Thyroid gland (tissue), 4 donors: ENCODE data around the gene ATM. TPM values are rescaled to one million over a fixed set of nuclear protein-coding genes. Genes with fewer than 3 reads are reported as not detected.

ENCODE experiments used
- DNase-seq, 2 donors: peaks; one replicate each; pipeline ENCODE4 v3.0.0-alpha.2; 2019
- H3K27ac ChIP-seq, 3 donors: fragments of 200-600 bp; sonication (generic); 1 replicate in 2 of 3; 2 replicates in 1 of 3; pipeline ENCODE4 v1.5.1; 2016 to 2019; ENCODE audit warnings: mild to moderate bottlenecking in 1 of 3, moderate library complexity in 1 of 3
- H3K27me3 ChIP-seq: fragments of 200-600 bp; sonication (generic); one replicate; pipeline ENCODE4 v1.5.1; 2019
- H3K36me3 ChIP-seq, 2 donors: fragments of 200-600 bp; sonication (generic); one replicate each; pipeline ENCODE4 v1.5.1; 2016 to 2019
- H3K4me1 ChIP-seq, 2 donors: fragments of 200-600 bp; sonication (generic); one replicate each; pipeline ENCODE4 v1.5.1; 2017 to 2019
- H3K4me3 ChIP-seq, 3 donors: fragments of 200-600 bp; sonication (generic); replicated peaks in 1 of 3; 1 replicate in 2 of 3; 2 replicates in 1 of 3; pipeline ENCODE4 v1.5.1; 2016; ENCODE audit warnings: mild to moderate bottlenecking in 1 of 3
- H3K9me3 ChIP-seq: fragments of 200-600 bp; sonication (generic); one replicate; pipeline ENCODE4 v1.5.1; 2017
- POLR2A ChIP-seq, 2 donors: fragments of 450-650 bp; IDR thresholded peaks; one replicate each; pipeline ENCODE4 v1.6.1; 2017; ENCODE audit warnings: antibody characterized with exemption in 2 of 2, mild to moderate bottlenecking in 2 of 2, moderate library complexity in 1 of 2
- WGBS, 2 donors: methylation state at CpG; one replicate each; pipeline ENCODE4 v1.1.5; 2017; 5-methylcytosine and 5-hydroxymethylcytosine counted together
- intact Hi-C: fragments of 100-400 bp; cut with DNase I; formaldehyde crosslinking; loops from one replicate; pipeline ENCODE4 v1.15.1; 2023
- total RNA-seq, 4 donors: library from RNA; depleted of rRNA; stranded (reverse); fragments of >200 nt; gene quantifications; one replicate each; pipeline ENCODE4 v1.2.3, GENCODE V29; 2016
- TF ChIP-seq, protein P1 (sequence below), 6 experiments: fragments of 200-600 bp in 3 of 6; fragments of 450-650 bp in 3 of 6; sonication (generic) in 3 of 6; IDR thresholded peaks; one replicate each; pipeline ENCODE4 v1.5.1; 2016 to 2019; ENCODE audit warnings: antibody characterized with exemption in 6 of 6, mild to moderate bottlenecking in 2 of 6, inconsistent platforms in 1 of 6, moderate library complexity in 1 of 6

ATM gene
- total RNA-seq, 4 donors from 2014 or later, result 84.4 to 207 (median 137) TPM

DNA sequence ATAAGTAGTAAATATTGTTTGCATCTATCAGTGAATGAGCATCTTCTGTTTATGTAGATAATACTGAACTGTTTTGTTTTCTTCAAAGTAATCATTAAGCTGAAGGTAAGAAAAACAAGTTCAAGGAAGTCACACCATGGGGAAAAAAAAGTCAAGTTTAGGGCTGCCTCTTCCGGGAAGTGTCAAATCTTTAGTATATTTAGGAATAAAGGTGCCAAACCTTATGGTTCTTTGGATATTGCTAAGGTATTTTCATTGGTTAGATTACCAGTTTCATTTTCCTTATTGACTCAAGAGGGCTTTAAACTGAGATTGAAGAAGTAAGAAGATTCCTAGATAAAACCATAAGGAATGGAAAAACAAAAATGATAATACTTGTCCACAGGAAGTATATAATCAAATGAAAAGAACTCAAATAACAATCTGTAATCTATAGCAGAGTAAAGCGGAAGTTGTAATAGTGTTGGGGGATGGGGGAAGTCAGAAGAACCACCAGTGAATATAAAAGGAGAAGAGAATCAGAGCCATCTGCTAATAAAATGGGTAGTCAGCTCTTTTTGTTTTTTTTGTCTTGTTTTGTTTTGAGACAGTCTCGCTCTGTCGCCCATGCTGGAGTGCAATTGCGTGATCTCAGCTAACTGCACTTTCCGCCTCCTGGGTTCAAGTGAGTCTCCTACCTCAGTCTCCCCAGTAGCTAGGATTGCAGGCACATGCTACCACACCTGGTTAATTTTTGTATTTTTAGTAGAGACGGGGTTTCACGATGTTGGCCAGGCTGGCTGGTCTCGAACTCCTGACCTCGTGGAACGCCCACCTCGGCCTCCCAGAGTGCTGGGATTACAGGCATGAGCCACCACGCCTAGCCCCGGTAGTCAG lies 2.3 kb downstream of the ATM start:
- DNase-seq, result no peak
- Histone ChIP-seq H3K4me1 (peaks cover 21 to 25% of the 10 kb centered on the region in 2 donors), H3K36me3 (peaks cover 9 to 17% of the 10 kb centered on the region in 2 donors), H3K9me3 (no peaks in the 10 kb centered on the region), H3K27ac (no peak overlapping the region), H3K27me3 (no peaks in the 10 kb centered on the region), H3K4me3 (no peak overlapping the region)
- TF ChIP-seq, protein P1, sequence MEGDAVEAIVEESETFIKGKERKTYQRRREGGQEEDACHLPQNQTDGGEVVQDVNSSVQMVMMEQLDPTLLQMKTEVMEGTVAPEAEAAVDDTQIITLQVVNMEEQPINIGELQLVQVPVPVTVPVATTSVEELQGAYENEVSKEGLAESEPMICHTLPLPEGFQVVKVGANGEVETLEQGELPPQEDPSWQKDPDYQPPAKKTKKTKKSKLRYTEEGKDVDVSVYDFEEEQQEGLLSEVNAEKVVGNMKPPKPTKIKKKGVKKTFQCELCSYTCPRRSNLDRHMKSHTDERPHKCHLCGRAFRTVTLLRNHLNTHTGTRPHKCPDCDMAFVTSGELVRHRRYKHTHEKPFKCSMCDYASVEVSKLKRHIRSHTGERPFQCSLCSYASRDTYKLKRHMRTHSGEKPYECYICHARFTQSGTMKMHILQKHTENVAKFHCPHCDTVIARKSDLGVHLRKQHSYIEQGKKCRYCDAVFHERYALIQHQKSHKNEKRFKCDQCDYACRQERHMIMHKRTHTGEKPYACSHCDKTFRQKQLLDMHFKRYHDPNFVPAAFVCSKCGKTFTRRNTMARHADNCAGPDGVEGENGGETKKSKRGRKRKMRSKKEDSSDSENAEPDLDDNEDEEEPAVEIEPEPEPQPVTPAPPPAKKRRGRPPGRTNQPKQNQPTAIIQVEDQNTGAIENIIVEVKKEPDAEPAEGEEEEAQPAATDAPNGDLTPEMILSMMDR (IDR thresholded peaks at IDR 0.05), result no peak
- TF ChIP-seq POLR2A (IDR thresholded peaks at IDR 0.05), result no peak
- intact Hi-C loops, result loop anchor here (10.0 kb wide), 1 partner anchor 100 kb away; the partner anchor contains the start of gene ACAT1
- WGBS, 2 donors, result 83 to 84% methylated on average over 14 of the region's 14 CpGs

DNA sequence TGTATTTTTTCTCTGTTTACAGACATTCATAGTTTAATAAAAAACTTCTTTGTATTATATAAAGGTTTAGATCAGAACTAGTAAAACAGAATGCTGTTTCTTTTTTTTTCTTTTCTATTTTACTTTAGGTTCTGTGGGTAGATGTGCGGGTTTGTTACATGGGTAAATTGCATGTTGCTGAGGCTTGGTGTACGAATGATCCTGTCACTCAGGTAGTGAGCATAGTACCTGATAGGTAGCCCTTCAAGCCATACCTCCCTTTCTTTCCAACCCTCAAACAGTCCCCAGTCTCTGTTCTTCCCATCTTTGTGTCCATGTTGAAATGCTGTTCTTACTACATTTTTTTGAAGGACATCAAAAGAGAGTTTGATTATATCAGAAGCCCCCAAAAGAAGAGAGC lies 3.2 kb downstream of the ATM start:
- intact Hi-C loops, result loop anchor here (10.0 kb wide), 1 partner anchor 101 kb away; the partner anchor contains the start of gene ACAT1
- peaks cover 12 to 18% of the 10 kb centered on the region in 2 donors for H3K4me1 ChIP-seq
- H3K36me3 ChIP-seq, result peaks cover 9 to 23% of the 10 kb centered on the region in 2 donors
- TF ChIP-seq, protein P1 (IDR thresholded peaks at IDR 0.05), result no peak
- no peak for TF ChIP-seq POLR2A (IDR thresholded peaks at IDR 0.05)
- WGBS, 2 donors, result 91 to 94% methylated on average over 2 of the region's 2 CpGs
- no peaks in the 10 kb centered on the region for H3K27me3 ChIP-seq
- DNase-seq, result no peak
- H3K9me3 ChIP-seq, result no peaks in the 10 kb centered on the region
- no peak overlapping the region for H3K27ac ChIP-seq
- no peak overlapping the region for H3K4me3 ChIP-seq

DNA sequence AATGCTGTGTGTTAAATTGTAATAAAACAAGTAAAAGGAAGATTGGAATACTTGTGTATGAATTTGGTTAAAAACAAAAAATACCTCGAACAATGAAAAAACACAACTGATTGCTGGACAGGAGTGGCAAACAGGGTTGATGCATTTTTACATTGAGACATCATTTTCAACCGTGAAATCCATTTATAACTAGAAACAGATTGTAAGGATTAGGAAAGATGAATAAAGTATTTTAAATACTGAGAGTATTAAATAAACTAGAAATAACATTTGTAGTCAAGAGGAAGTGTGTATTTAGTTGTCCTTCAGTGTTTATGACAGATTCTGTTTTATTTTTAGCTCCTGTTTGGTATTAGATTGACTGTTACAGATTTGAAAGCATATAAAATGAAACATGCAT lies 5.4 kb downstream of the ATM start:
- intact Hi-C loops, result loop anchor here (10.0 kb wide), 1 partner anchor 103 kb away; the partner anchor contains the start of gene ACAT1
- peaks cover 9 to 23% of the 10 kb centered on the region in 2 donors for H3K36me3 ChIP-seq

DNA sequence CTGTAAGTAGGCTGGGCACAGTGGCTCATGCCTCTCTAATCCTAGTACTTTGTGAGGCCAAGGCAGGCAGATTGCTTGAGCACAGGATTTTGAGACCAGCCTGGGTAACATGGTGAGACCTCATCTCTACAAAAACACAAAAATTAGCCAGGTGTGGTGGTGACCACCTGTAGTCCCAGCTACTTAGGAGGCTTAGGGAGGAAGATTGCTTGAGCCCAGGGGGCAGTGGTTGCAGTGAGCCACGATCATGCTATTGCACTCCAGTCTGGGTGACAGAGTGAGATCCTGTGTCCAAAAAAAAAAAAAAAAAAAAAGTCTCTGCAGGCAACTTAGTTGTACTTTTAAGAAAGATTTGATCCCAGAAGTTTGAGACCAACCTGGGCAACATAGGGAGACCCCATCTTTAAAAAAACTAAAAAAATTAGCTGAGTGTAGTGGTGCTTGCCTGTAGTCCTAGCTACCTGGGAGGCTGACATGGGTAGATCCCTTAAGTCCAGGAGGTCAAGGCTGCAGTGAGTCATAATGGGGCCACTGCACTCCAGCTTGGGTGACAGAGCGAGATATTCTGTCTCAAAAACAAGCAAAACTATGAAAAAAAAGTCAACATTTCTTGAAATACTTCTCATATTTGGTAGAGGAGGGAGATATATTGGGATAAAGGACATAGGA lies 10.5 kb downstream of the ATM start:
- WGBS, 2 donors, result 98% methylated on average over 2 of the region's 2 CpGs
- H3K36me3 ChIP-seq, result peaks cover 9 to 26% of the 10 kb centered on the region in 2 donors
- no peaks in the 10 kb centered on the region for H3K9me3 ChIP-seq
- intact Hi-C loops, result no loop called here
- H3K27ac ChIP-seq, result no peak overlapping the region
- DNase-seq, result no peak
- H3K27me3 ChIP-seq, result no peaks in the 10 kb centered on the region
- no peak overlapping the region for H3K4me3 ChIP-seq
- H3K4me1 ChIP-seq, result no peaks in the 10 kb centered on the region
- TF ChIP-seq, protein P1 (IDR thresholded peaks at IDR 0.05), result no peak
- no peak for TF ChIP-seq POLR2A (IDR thresholded peaks at IDR 0.05)

More for the DNA sequence above, 5.4 kb downstream of the ATM start:
- H3K4me1 ChIP-seq, result peaks cover 7 to 14% of the 10 kb centered on the region in 2 donors
- H3K27ac ChIP-seq, result no peak overlapping the region
- H3K4me3 ChIP-seq, result no peak overlapping the region
- H3K9me3 ChIP-seq, result no peaks in the 10 kb centered on the region
- WGBS, 2 donors, result 89 to 90% methylated on average over 2 of the region's 2 CpGs
- no peaks in the 10 kb centered on the region for H3K27me3 ChIP-seq
- TF ChIP-seq, protein P1 (IDR thresholded peaks at IDR 0.05), result no peak
- no peak for TF ChIP-seq POLR2A (IDR thresholded peaks at IDR 0.05)
- no peak for DNase-seq
